HG02798 (cell line): ENCODE data around the gene TMX1.
A peak's percentile ranks its signal among the peaks of the same experiment; 100 is the strongest.

Source experiments
- ATAC-seq: cut with Tn5 transposase; IDR thresholded peaks from one replicate; pipeline ENCODE4 v1.9.1; 2021; ENCODE audit warnings: mild to moderate bottlenecking; ENCODE audit not compliant: unreplicated experiment, poor library complexity

The TMX1 gene

GRCh38 chr14:51242545-51243490 lies 2.8 kb downstream of the TMX1 start:
- no peak for ATAC-seq

GRCh38 chr14:51244591-51244990 lies 4.5 kb downstream of the TMX1 start:
- no peak for ATAC-seq

- ATAC-seq = no peak
These were observed 6.0 kb downstream of the TMX1 start for GRCh38 chr14:51246032-51246431.

- ATAC-seq = peak; percentile 88
These were observed 8.3 kb downstream of the TMX1 start for GRCh38 chr14:51248016-51248987.

GRCh38 chr14:51251486-51251885 lies 11.4 kb downstream of the TMX1 start:
- ATAC-seq = no peak

- no peak for ATAC-seq
These were observed 13.8 kb downstream of the TMX1 start for GRCh38 chr14:51253880-51254279.

- ATAC-seq = no peak
These were observed 18.2 kb downstream of the TMX1 start for GRCh38 chr14:51258280-51258679.

- no peak for ATAC-seq
These were observed 18.7 kb downstream of the TMX1 start for GRCh38 chr14:51258788-51259187.

GRCh38 chr14:51260225-51260624 lies 20.2 kb downstream of the TMX1 start:
- ATAC-seq = no peak

- no peak for ATAC-seq
These were observed 21.1 kb downstream of the TMX1 start for GRCh38 chr14:51261151-51261550.

GRCh38 chr14:51262868-51263267 lies 22.8 kb downstream of the TMX1 start:
- no peak for ATAC-seq

- no peak for ATAC-seq
These were observed 29.6 kb downstream of the TMX1 start for GRCh38 chr14:51269634-51270033.

GRCh38 chr14:51276605-51277004 lies 36.6 kb downstream of the TMX1 start:
- no peak for ATAC-seq

GRCh38 chr14:51277753-51278415 lies 37.8 kb downstream of the TMX1 start:
- ATAC-seq = no peak

- ATAC-seq = no peak
These were observed 42.5 kb downstream of the TMX1 start for GRCh38 chr14:51282517-51282916.

GRCh38 chr14:51283402-51284085 lies 43.5 kb downstream of the TMX1 start:
- peak; percentile 37 for ATAC-seq

- no peak for ATAC-seq
These were observed 44.2 kb downstream of the TMX1 start for GRCh38 chr14:51284241-51284640.

- ATAC-seq = peak; percentile 57
These were observed 45.1 kb downstream of the TMX1 start for GRCh38 chr14:51285120-51285519.

GRCh38 chr14:51289169-51289568 lies 49.1 kb downstream of the TMX1 start:
- ATAC-seq = no peak

- ATAC-seq = no peak
These were observed 50.1 kb downstream of the TMX1 start for GRCh38 chr14:51290132-51290531.
